Islet precursor cell (in vitro differentiated cells): Measurements from ENCODE around the gene IFI16.
"Not testable (repeated sequence)": the region's sequence is repeated elsewhere in the genome, so short reads cannot be mapped to it uniquely, and the experiment has no call there.

ENCODE experiments used
- DNase-seq: peaks from one replicate; pipeline ENCODE4 v3.0.0-alpha.2; 2018

IFI16 gene

DNA sequence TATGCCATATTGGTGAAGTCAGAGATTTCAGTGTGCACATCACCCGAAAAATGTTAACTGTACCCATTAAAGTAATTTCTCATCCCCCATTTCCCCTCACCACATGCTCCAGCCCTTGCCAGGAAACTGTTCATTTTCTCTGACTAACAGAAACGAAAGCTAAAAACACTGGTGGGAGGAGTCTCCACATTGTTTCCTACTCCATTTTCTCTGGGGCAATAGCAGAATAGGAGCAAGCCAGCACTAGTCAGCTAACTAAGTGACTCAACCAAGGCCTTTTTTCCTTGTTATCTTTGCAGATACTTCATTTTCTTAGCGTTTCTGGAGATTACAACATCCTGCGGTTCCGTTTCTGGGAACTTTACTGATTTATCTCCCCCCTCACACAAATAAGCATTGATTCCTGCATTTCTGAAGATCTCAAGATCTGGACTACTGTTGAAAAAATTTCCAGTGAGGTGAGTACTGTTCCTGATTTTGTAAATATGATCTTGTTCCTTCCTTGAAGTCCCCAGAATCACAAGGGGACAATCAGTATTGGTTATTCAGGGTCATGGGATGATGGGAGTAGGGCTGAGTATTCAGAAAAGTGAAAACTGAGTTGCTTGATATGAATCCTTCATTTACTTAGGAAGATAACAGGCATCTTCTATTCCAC is at the start of gene IFI16:
TSS of gene IFI16 (plus strand) at position 204 of the 658 bp plus-strand sequence. CDS start 4,774 bp downstream, outside the sequence.
- peak; percentile 59 for DNase-seq

DNA sequence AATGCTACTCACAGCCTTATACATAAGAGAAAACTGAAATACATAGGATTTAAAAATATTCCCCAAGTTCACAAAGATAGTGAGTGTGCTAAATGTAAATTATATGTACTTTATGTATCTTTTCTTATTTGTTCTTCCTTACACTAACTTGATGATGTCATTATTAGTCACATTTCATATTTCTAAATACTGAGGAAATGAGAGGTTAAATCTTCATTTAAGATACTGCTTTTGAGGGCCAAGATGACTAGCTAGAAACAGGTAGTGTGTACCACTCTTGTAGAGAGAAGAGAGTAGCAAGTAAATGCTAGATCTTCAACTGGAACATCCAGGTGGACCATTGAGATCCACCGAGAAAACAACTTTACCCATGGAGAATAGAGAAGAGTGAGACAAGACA is 48.5 kb upstream of the IFI16 start:
- DNase-seq = no peak

DNA sequence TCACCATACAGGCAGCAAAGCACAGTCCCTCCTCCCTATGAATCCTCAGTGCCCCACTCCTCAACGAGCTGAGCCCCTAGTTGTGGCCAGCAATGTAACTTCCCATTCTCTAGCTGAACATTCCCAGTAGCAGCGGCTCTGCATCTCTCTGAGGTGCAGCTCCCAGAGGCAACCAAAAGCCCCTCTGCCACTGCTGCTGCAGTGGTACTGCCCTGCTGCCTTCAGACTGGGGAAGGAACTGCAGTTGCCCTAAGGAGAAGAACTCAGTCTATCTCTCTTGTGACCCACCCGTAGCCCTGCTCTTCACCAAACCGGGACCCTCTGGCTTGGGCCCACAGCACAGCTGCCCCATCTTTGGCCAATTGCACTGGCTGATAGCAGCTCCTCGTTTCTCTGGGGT is 46.7 kb upstream of the IFI16 start:
- DNase-seq = no peak

DNA sequence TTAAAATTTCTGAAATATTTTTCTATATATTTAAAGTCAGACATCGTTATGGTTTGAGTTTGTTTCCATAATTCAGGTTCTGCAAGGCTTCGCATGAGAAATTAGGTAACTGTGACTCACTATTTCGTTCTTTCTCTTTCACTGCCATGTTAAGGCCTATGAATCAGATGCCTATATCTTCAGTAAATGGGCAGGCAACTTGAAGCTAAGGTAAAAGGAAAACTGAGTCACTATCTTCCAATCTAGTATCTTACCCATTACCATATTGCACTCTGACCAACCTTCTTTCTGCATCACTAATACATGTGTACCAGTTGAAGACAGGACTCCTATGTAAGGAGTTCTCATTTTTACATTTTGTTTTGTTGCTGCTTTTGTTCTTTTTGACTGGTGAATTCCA is 40.5 kb upstream of the IFI16 start:
- no peak for DNase-seq

DNA sequence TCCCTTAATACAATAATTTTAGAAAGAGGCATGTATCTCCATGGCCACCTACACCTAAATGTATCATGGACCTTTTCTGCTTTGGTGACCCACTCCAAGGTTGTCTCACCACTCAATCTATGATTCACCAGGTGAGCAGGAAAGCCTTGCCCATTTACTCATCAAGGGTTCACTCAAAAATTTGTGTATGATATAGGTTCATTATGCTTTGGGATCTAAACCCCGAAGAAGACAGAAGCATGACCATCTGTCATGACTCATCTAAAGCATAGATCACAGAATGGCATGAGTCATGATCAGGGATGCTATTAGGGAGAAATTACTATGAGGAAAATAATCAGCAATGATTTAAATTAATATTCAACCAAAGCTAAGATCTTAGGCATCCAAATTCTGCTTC is 39.9 kb upstream of the IFI16 start:
- DNase-seq = no peak

DNA sequence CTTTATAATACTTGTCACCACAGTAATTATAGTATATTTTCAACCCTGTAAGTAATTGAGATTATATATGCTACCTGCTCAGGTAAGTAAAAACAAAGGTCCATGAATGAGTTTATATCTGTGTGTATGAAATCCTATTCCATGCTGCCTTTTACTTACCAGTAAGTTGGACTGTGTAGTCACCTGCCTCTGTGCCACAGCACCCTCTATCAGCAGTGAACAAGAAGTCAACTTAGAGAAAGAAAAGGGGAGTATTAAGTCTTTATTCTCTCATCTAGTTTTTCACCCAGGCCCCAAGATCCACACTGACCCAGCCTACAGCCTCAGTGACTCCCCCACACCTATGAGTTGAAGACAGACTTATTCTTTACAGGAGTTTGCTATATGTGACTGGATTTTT is 36.9 kb upstream of the IFI16 start:
- no peak for DNase-seq

DNA sequence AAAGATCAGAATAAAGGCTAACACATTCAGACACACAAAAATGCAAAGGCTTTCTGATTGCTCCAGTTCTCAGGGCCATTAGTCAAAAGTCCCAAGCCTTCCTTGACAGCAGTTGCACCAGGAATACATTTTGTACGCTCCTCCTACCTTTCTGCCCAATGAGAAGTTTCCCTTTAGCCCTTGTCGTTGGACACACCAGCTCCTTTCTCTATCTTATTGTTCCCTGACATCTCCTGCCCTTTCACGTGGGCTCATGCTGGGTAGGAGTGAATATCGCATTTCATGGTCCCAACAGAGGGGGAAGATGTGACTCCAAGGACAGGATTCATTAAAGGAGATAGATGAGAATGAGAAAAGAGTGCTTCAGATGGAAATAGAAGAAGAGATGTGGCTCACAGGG is 33.5 kb upstream of the IFI16 start:
- no peak for DNase-seq

DNA sequence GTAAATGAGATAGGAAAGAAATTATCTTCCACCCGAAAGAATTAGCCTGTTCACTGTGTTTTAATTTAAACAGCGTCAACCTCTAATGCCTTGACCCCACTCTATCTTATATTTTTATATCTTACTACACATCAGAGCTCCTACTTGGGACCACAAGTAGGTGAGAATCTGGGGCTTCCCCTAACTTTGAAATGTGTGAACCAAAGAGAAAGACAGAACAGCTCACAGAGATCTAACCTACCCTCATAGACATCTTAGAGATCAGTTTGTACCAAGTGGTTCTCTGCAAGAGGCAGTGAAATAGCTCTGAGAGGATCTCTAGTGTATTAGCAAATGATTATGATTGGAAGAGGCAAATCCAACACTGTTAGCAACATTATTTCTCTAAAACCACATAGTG is 31.0 kb upstream of the IFI16 start:
- no peak for DNase-seq

DNA sequence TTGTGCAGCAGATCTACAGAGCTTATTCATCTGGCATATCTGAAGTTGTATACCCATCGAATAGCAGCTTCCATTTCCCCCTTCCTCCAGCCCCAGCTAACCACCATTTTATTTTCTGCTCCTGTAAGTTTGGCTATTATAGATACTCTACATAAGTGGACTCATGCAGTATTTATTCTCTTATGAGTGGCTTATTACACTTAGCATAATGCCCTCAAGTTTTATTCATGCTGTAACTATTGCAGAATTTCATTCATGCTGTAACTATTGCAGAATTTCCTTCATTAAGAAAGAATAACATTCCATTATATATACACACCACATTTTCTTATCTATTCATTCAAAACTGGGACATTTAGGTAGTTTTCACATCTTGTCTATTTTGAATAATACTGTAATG is 30.5 kb upstream of the IFI16 start:
- DNase-seq = no peak

DNA sequence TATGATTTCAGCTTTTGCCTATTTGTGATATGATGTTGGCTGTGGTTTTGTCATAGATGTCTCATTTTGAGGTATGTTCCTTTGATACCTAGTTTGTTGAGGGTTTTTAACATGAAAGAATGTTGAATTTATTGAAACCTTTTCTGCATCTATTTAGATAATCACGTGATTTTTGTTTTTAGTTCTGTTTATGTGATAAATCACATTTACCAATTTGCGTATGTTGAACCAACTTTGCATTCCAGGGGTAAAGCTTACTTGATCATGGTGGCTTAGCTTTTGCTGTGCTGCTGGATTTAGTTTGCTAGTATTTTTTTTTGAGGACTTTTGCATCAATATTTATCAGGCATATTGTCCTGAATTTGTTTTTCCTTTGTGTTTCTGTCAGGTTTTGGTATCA is 26.5 kb upstream of the IFI16 start:
- no peak for DNase-seq

DNA sequence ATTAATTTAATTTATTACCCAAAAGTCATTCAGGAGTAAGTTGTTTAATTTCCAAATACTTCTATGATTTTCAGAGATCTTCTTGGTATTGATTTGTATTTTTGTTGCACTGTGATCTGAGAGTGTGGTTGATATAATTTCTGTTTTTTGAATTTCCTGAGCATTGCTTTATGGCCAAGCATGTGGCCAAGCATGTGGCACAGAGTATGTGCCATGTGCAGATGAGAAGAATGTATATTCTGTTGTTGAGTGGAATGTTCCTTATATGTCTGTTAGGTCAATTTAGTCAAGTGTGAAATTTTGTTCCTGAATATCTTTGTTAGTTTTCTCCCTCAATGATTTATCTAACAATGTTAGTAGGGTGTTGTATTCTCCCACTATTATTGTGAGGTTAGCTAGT is 25.3 kb upstream of the IFI16 start:
- DNase-seq = no peak

DNA sequence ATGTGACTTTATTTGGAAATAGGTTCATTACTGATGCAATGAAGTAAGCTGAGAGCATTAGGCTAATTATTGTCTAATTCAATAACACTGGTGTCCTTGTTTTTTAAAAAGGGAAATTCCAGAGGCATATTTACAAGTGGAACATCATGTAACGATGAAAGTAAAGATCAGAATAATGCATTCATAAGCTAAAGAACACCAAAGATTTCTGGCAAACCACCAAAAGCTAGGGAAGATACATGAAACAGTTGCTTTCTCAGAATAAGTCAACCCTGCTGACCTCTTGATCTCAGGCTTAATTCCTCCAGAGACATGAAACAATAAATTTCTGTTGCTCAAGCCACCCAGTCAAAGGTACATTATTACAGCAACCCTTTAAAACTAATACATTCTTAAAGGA is 20.3 kb upstream of the IFI16 start:
- no peak for DNase-seq

DNA sequence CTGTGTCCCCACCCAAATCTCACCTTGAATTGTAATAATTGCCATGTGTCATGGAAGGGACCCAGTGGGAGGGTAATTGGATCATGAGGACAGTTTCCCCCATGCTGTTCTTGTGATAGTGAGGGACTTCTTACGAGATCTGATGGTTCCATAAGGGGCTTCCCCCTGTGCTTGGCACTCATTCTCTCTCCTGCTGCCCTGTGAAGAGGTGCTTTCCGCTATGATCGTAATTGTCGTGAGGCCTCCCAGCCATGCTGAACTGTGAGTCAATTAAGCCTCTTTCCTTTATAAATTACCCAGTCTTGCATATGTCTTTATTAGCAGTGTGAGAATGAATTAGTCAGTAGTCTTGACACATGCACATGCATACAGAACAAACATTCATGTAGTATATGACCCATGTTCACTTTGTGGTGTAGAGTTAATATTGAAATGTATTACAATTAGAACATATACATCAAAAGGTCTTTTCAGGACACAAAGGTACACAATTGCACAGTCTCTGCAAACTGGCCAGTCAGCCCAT is 16.9 kb upstream of the IFI16 start:
- no peak for DNase-seq

DNA sequence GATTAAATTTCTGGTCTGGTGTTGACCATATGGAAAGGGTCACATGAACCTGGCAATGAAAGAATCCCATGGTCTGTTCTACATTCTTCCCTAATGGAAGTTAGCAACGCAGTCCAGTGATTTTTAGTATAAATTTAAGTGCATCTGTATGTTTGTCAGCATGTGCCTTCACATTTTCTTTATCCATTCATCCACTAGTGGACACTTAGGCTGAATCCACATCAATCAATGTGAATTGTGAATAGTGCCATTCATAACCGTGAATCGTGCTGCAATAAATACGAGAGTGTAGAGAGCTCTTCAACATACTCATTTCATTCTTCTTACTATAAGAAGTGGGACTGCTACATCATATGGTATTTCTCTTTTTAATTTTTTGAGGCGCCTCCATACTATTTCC is 12.7 kb upstream of the IFI16 start:
- DNase-seq = no peak

DNA sequence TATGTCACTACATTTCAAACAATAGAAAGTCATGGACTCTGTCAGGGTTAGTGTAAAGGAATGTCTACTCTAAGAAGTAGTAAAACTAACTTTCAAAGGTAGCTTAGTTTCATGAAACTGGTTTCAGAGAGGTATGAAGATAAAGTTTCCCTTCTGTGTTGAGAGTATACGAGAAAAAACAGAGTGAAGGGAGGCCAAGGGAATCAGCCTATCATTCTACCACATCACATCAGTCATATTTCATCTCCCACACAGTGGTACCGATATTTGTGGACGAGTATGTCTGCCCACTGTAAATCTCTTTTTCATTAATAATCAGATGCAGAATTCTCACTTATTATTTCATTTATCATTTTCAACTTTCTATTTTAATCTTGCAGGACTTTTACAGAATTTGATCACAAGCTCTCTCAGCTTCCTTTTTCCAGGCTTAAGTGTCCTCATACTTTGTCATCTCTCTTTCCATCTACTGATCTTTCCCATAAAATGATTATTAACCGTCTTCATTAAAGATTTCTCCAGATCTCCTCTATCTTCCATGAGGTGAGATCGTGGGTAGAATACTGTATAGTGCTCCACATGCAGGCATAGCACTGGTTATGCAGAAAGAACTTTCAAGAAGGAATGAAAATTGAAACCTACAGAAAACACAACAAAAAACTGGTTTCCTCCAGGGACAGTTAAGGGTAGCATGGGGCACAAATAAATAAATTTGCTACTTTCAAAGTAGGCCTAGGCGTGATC is 11.5 kb upstream of the IFI16 start:
- no peak for DNase-seq

DNA sequence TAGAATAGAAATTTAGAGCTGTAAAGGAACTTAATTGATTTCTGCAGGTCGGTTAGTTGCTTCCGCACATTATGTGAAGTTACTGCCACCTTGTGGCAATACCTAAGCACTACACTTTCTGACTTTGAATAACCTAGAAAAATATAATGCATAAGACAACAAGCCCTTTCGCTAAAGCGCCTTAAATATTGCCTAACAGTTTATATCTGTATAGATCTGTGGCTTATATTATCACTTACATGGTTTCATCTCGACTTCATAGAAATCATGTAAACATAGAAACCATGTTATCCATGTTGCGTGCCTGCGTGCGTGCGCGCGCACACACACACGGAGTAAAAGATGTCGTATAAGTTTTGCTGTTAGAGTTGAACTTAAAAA is 10.9 kb upstream of the IFI16 start:
- DNase-seq = no peak

DNA sequence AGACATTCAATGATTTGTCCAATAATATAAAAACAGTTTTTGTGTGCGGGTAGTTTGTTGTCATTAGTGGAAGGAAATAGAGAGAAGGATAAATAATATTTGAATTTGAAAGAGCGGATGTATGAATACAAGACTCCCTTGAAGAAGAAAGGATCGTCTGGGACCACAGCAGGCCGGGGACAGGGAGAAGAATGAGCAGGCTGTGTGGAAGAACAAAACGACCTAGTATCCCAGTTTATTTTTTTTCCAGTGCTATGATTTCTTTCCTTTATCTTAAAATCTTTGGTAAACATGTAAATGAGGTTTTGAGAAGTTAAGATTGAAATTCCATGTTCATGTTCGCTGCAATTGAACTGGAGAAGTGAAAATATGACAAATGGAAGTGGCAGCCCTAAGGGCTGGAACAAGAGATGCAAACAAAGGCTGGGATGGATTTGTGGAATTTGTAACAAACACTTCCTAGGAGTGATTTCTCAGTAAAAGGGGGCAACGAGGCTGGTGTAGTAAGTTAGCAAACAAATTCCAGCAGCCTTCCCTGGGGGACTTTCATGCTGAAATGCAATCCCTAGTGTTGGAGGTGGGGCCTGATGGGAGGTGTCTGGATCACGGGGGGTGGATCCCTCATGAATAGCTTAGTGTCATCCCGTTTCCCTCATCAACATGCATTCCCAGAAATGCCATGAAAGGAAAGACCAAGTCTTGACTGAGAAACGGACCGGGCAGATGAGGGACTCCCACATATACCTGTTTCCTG is 10.2 kb upstream of the IFI16 start:
- peak; percentile 93 for DNase-seq

DNA sequence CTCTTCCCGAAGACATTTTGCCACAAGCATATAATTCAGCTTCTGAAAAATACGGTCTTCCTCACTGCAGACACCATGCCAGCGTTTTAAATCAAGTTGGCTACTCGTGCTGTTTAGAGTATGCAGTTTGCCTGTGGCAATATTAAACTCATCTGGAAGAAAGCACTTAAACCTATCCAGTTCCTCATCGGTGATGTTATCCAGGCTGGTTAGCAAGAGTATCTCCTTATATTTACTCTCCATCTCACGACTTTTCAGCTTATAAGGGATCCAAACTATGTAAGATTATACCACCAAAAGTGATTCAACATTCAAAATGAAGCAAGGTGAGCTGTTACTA is 9.7 kb upstream of the IFI16 start:
- no peak for DNase-seq

DNA sequence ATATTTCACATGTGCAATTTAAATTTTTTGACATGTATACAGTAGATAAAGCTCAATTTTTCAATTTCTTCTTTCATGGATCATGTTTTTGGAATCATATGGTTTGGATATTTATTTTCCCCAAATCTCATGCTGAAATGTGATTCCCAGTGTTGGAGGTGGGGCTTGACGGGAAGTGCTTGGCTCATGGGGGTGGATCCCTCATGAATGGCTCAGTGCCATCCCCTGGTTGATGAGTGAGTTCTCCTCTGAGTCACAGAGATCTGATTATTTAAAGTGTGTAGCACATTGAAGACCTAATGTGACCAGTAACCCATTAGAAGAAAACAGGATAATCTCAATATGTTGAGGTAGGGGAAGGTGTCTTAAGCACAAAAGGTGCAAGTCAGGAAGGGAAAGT is 9.1 kb upstream of the IFI16 start:
- peak; percentile 68 for DNase-seq

DNA sequence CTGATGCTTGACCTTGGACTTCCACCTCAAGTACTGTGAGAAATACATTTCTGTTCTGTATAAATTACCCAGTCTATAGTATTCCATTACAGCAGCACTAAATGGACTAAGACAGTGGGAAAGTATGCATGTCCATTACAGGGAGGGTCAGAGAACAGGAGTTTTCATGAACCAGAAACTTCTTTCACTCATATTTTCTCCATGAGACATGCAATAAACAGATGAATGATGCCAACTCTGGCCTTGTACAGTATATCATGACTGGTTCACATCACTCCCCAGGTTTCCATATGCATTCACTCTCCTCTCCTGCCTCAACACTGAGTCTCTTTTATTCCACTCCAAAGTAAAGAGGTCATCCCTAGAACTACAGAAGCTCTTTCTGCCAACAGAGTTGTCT is 4.5 kb upstream of the IFI16 start:
- no peak for DNase-seq

DNA sequence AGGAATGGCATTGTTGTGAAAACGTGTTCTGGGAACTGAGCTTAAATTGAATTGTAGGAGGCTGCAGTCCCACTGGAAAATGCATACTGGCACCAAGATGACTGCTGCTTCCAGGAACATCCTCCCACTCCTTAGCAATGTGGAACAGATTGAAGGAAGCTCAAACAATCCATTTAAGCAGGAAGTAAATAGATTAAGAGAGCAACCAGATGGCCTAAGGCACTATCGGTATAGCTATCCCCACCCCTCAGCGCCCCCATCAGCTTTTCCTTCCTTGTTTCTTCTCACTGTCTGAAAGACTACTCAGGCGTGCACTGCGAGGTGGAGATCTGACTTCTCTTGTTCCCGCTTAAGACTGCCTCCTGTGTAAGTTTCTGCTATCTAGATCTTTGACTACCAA is 4.0 kb upstream of the IFI16 start:
- DNase-seq = peak; percentile 59

DNA sequence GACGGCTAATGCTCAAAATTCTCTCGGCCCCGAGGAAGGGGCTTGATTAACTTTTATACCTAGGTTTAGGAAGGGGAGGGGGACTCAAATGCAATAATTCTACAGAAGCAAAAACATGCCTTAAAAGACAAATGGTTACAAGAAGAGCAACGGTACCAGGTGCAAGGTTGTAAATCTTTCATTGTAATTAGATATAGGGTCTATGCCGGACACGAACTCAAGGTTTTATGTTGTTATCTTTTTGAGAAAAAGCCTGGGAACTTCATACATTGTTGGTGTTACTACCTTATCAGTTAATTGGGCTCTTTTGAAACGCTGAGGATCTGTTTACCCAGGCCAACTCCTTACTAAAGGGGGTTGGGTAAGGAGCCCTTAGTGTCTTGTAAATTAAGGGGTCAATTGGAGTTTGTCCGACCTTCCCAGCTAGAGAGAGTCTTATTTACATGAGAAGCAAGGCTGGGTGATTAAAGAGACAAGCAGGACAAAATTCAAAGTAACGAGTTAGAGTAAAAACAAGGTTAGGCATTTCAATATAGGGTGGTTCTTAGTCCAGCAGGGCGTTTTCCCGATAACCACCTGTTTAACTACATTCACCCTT is 3.4 kb upstream of the IFI16 start:
- not testable (repeated sequence) for DNase-seq

DNA sequence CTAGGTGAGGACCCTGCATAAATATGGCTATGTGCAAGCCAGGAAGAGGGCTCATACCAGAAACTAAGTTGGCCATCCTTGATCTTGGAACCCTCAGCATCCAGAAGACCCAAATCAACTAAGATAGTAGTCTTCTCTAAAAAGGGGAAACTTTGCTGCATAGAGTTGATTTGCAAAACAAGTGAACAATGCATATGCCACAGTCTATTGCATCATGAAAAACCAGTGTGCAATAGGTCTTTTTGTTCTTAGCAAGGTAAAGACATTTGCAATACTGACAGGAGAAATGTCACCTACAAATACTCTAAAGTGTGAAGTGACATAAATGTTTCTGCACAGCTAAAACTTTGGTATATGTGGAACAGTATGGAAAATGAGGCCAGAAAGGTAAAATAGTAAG is 2.0 kb upstream of the IFI16 start:
- no peak for DNase-seq

DNA sequence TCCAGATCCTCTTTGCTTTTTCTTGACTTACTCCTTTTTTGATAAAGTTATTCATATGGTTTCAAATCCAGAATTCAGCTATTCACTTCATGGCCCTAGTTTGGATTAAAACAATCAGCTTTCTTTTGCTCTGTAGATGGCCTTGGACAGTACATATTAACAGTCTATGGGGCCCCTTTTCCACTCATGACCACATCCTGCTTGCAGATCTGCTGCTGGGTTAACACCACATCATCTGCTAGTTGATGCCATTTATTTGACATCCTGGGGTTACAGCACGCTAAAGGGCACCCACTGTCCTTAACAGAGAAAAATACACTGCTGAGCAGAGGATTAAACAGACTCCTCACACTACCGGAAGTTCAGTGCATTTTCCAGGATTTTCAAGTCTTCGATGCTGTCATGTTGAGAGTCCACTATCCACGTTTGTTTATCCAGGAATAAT is 941 bp upstream of the IFI16 start:
- DNase-seq = no peak
